PFSK-1 (cell line): ENCODE measurements around the gene OR13A1.

Experiments
- FOXP2 ChIP-seq: optimal IDR thresholded peaks from 2 replicates; pipeline ENCODE3; 2011; ENCODE audit warnings: borderline replicate concordance, control low read depth, inconsistent platforms; ENCODE audit not compliant: insufficient read depth; ENCODE audit errors: extremely low read length, extremely low read depth
- POLR2AphosphoS5 ChIP-seq: IDR thresholded peaks from 2 replicates; pipeline ENCODE4 v1.6.1; 2012; ENCODE audit warnings: low read depth, mild to moderate bottlenecking, control low read depth, low read length, moderate library complexity
- REST ChIP-seq, 2 experiments: IDR thresholded peaks; 2 replicates each; pipeline versions ENCODE4 v1.6.1 to v1.8.0; 2011 to 2012; ENCODE audit warnings: low read depth in 2 of 2, low read length in 2 of 2, control low read depth in 1 of 2, inconsistent platforms in 1 of 2, mild to moderate bottlenecking in 1 of 2, moderate library complexity in 1 of 2; ENCODE audit not compliant: insufficient read depth in 1 of 2
- SIN3A ChIP-seq: IDR thresholded peaks from 2 replicates; pipeline ENCODE4 v1.6.1; 2012; ENCODE audit warnings: mild to moderate bottlenecking, low read length, moderate library complexity, borderline replicate concordance; ENCODE audit not compliant: insufficient read depth
- TAF1 ChIP-seq: IDR thresholded peaks from 2 replicates; pipeline ENCODE4 v1.6.1; 2012; ENCODE audit warnings: low read length, control low read depth, borderline replicate concordance; ENCODE audit not compliant: insufficient read depth

The OR13A1 gene

GRCh38 chr10:45253183-45253914 is 62.1 kb downstream of the OR13A1 start:
- no peak for TF ChIP-seq REST (IDR thresholded peaks at IDR 0.05; ENCODE audit: insufficient read depth in 1 of 2, low read depth in 2 of 2, low read length in 2 of 2)
- TF ChIP-seq TAF1: no peak
- no peak for TF ChIP-seq FOXP2
- TF ChIP-seq SIN3A: no peak
- TF ChIP-seq POLR2AphosphoS5: no peak
